Measurements from ENCODE around the gene CELSR2. TPM values are rescaled to one million over a fixed set of nuclear protein-coding genes. Genes with fewer than 3 reads are reported as not detected.

Gene CELSR2
- total and polyA plus RNA-seq, 2 donors (not counting 1 experiment from before 2014, with no cell fraction given), result 0.57 to 2.7 TPM

- TF ChIP-seq CTCF (IDR thresholded peaks at IDR 0.05) (no peak), EZH2 (IDR thresholded peaks at IDR 0.05; ENCODE audit: borderline replicate concordance, insufficient read depth, low read depth, low read length, poor library complexity, severe bottlenecking) (no peak)
- Histone ChIP-seq H4K20me1 (ENCODE audit: control insufficient read depth, insufficient read depth, low read length, poor library complexity, severe bottlenecking) (no peaks in the 10 kb centered on the region), H3K79me2 (ENCODE audit: control insufficient read depth, insufficient read depth, low read length) (no peaks in the 10 kb centered on the region), H3K27ac (ENCODE audit: low read length in 2 of 2) (no peak overlapping the region), H3K4me3 (ENCODE audit: control extremely low read depth in 1 of 5, extremely low read depth in 1 of 5, insufficient read depth in 1 of 5, low read depth in 2 of 5, low read length in 4 of 5) (no peak overlapping the region), H3K4me2 (replicated peaks; ENCODE audit: low read depth, low read length, poor library complexity, severe bottlenecking) (peak overlapping the region; percentile 92), H3K4me1 (ENCODE audit: control insufficient read depth in 2 of 2, insufficient read depth in 2 of 2, low read length in 2 of 2) (peaks cover 12 to 24% of the 10 kb centered on the region in 2 donors), H3K9ac (ENCODE audit: low read length) (no peak overlapping the region), H3K36me3 (replicated peaks in 1 of 2; ENCODE audit: control extremely low read depth in 1 of 2, control insufficient read depth in 1 of 2, extremely low read depth in 1 of 2, insufficient read depth in 2 of 2, low read length in 1 of 2) (no peaks in the 10 kb centered on the region), H3K9me3 (ENCODE audit: control extremely low read depth in 1 of 3, control insufficient read depth in 2 of 3, insufficient read depth in 1 of 3, low read length in 2 of 3) (no peaks in the 10 kb centered on the region), H2AFZ (ENCODE audit: insufficient read depth, low read depth, low read length, poor library complexity, severe bottlenecking) (peak overlapping the region; percentile 15), H3K27me3 (replicated peaks in 1 of 4; ENCODE audit: control extremely low read depth in 1 of 4, control insufficient read depth in 3 of 4, insufficient read depth in 4 of 4, low read length in 3 of 4) (no peaks in the 10 kb centered on the region)
- no peaks in the 10 kb centered on the region for H3K9me3 Mint-ChIP-seq (ENCODE audit: insufficient read depth)
- H3K4me3 Mint-ChIP-seq, result peak overlapping the region; percentile 97
- ATAC-seq (ENCODE audit: low read depth), result no peak
- H3K27me3 Mint-ChIP-seq, result peaks cover 3% of the 10 kb centered on the region
- ChIA-PET POLR2A (no interaction called here), CTCF (interaction anchor here (1.0 to 8.8 kb wide), 9 partner anchors 9 to 250 kb away, joined by 3 to 387 read pairs (median 3); partner anchors contain the start of gene SORT1)
- intact Hi-C loops (cut with micrococcal nuclease), result no loop called here
- WGBS (ENCODE audit: insufficient coverage), result 85% methylated on average over 23 of the region's 28 CpGs
- DNase-seq, result no peak
- H3K4me1 Mint-ChIP-seq, result peaks cover 16% of the 10 kb centered on the region
- no peak overlapping the region for H3K27ac Mint-ChIP-seq
Measured at GRCh38 chr1:109281680-109282496, 32.5 kb downstream of the CELSR2 start.

- ChIA-PET POLR2A (no interaction called here), CTCF (interaction anchor here (0.9 to 8.8 kb wide), 12 partner anchors 9 to 702 kb away, joined by 3 to 387 read pairs (median 4); partner anchors contain the start of genes AHCYL1 and SORT1)
- H3K27me3 Mint-ChIP-seq, result peaks cover 3% of the 10 kb centered on the region
- Histone ChIP-seq H3K4me3 (ENCODE audit: control extremely low read depth in 1 of 5, extremely low read depth in 1 of 5, insufficient read depth in 1 of 5, low read depth in 2 of 5, low read length in 4 of 5) (peak overlapping the region; percentile 68 to 93 (median 80)), H3K9me3 (ENCODE audit: control extremely low read depth in 1 of 3, control insufficient read depth in 2 of 3, insufficient read depth in 1 of 3, low read length in 2 of 3) (no peaks in the 10 kb centered on the region), H3K4me1 (ENCODE audit: control insufficient read depth in 2 of 2, insufficient read depth in 2 of 2, low read length in 2 of 2) (peaks cover 12 to 19% of the 10 kb centered on the region in 2 donors), H3K36me3 (replicated peaks in 1 of 2; ENCODE audit: control extremely low read depth in 1 of 2, control insufficient read depth in 1 of 2, extremely low read depth in 1 of 2, insufficient read depth in 2 of 2, low read length in 1 of 2) (no peaks in the 10 kb centered on the region), H3K27me3 (replicated peaks in 1 of 4; ENCODE audit: control extremely low read depth in 1 of 4, control insufficient read depth in 3 of 4, insufficient read depth in 4 of 4, low read length in 3 of 4) (no peaks in the 10 kb centered on the region), H3K27ac (ENCODE audit: low read length in 2 of 2) (no peak overlapping the region), H3K79me2 (ENCODE audit: control insufficient read depth, insufficient read depth, low read length) (no peaks in the 10 kb centered on the region), H3K4me2 (replicated peaks; ENCODE audit: low read depth, low read length, poor library complexity, severe bottlenecking) (peak overlapping the region; percentile 92), H3K9ac (ENCODE audit: low read length) (peak overlapping the region; percentile 88), H2AFZ (ENCODE audit: insufficient read depth, low read depth, low read length, poor library complexity, severe bottlenecking) (peak overlapping the region; percentile 88), H4K20me1 (ENCODE audit: control insufficient read depth, insufficient read depth, low read length, poor library complexity, severe bottlenecking) (no peaks in the 10 kb centered on the region)
- WGBS (ENCODE audit: insufficient coverage), result 17% methylated on average over 9 of the region's 10 CpGs
- H3K27ac Mint-ChIP-seq, result peak overlapping the region; percentile 88
- H3K4me1 Mint-ChIP-seq, result peaks cover 16% of the 10 kb centered on the region
- H3K9me3 Mint-ChIP-seq (ENCODE audit: insufficient read depth), result no peaks in the 10 kb centered on the region
- ATAC-seq (ENCODE audit: low read depth) (no peak), DNase-seq (no peak)
- peak overlapping the region; percentile 97 for H3K4me3 Mint-ChIP-seq
- intact Hi-C loops (cut with micrococcal nuclease), result no loop called here
- TF ChIP-seq CTCF (IDR thresholded peaks at IDR 0.05) (no peak), EZH2 (IDR thresholded peaks at IDR 0.05; ENCODE audit: borderline replicate concordance, insufficient read depth, low read depth, low read length, poor library complexity, severe bottlenecking) (no peak)
Measured at GRCh38 chr1:109282497-109282951, 33.2 kb downstream of the CELSR2 start.

All from B cell (primary cell).